Testis (tissue), 3 donors: ENCODE results near the gene SPATC1L. TPM values are rescaled to one million over a fixed set of nuclear protein-coding genes. Genes with fewer than 3 reads are reported as not detected.

Source experiments
- DNase-seq: peaks from one replicate; pipeline ENCODE4 v3.0.0-alpha.2; 2019
- H3K27ac ChIP-seq, 2 donors: fragments of 200-600 bp; sonication (generic); one replicate each; pipeline ENCODE4 v1.5.1; 2019
- H3K27me3 ChIP-seq: fragments of 200-600 bp; sonication (generic); one replicate; pipeline ENCODE4 v1.5.1; 2019
- H3K36me3 ChIP-seq: fragments of 200-600 bp; sonication (generic); one replicate; pipeline ENCODE4 v1.5.1; 2017; ENCODE audit warnings: low read depth; ENCODE audit errors: missing control alignments
- H3K4me1 ChIP-seq: fragments of 200-600 bp; sonication (generic); one replicate; pipeline ENCODE4 v1.5.1; 2019
- H3K4me3 ChIP-seq, 2 donors: fragments of 200-600 bp; sonication (generic); one replicate each; pipeline ENCODE4 v1.5.1; 2017 to 2019
- H3K9me3 ChIP-seq: fragments of 200-600 bp; sonication (generic); one replicate; pipeline ENCODE4 v1.5.1; 2017
- CTCF ChIP-seq, 3 experiments: fragments of 450-650 bp in 2 of 3; fragments of 200-600 bp in 1 of 3; sonication (generic) in 1 of 3; IDR thresholded peaks; one replicate each; pipeline ENCODE4 v1.5.1; 2016 to 2019; ENCODE audit warnings: antibody characterized with exemption in 3 of 3, mild to moderate bottlenecking in 2 of 3, moderate library complexity in 1 of 3
- POLR2A ChIP-seq: fragments of 450-650 bp; IDR thresholded peaks from one replicate; pipeline ENCODE4 v1.6.1; 2017; ENCODE audit warnings: antibody characterized with exemption, mild to moderate bottlenecking, moderate library complexity
- WGBS, 2 donors: methylation state at CpG; one replicate each; pipeline ENCODE4 v1.1.5; 2018; 5-methylcytosine and 5-hydroxymethylcytosine counted together
- intact Hi-C: fragments of 100-400 bp; cut with DNase I; formaldehyde crosslinking; loops from one replicate; pipeline ENCODE4 v1.15.1; 2023; ENCODE audit warnings: low total_unique reads
- polyA plus RNA-seq: library from polyadenylated mRNA; stranded (reverse); fragments of 350-450 nt; fragmentation: Illumina TruSeq; extraction: RNeasy Lipid Tissue Mini Kit (QIAGEN cat#74804); gene quantifications from one replicate; pipeline ENCODE4 v1.2.3, GENCODE V29; 2014; ENCODE audit warnings: low read depth, low replicate concordance; ENCODE audit not compliant: insufficient read depth
- total RNA-seq, 2 donors: library from RNA; depleted of rRNA; stranded (reverse); fragments of >200 nt; gene quantifications; one replicate each; pipeline ENCODE4 v1.2.3, GENCODE V29; 2016

The SPATC1L gene
- total and polyA plus RNA-seq, 3 donors from 2014 or later, result 55.4 to 96.1 (median 75.6) TPM

- no peak overlapping the region for H3K27ac ChIP-seq
- DNase-seq, result peak; percentile 12
- WGBS, 2 donors, result 94 to 96% methylated on average over 13 of the region's 13 CpGs
- no peaks in the 10 kb centered on the region for H3K4me1 ChIP-seq
- H3K36me3 ChIP-seq, result no peaks in the 10 kb centered on the region
- intact Hi-C loops, result no loop called here
- H3K27me3 ChIP-seq, result no peaks in the 10 kb centered on the region
- H3K9me3 ChIP-seq, result no peaks in the 10 kb centered on the region
- TF ChIP-seq CTCF (IDR thresholded peaks at IDR 0.05) (no peak), POLR2A (no peak)
- H3K4me3 ChIP-seq, result no peak overlapping the region
These were observed 36.1 kb upstream of the SPATC1L start for GRCh38 chr21:46220275-46220810.

GRCh38 chr21:46219591-46220239 is 35.5 kb upstream of the SPATC1L start:
- intact Hi-C loops, result no loop called here
- Histone ChIP-seq H3K27me3 (no peaks in the 10 kb centered on the region), H3K4me3 (no peak overlapping the region), H3K27ac (no peak overlapping the region), H3K9me3 (no peaks in the 10 kb centered on the region), H3K4me1 (no peaks in the 10 kb centered on the region), H3K36me3 (no peaks in the 10 kb centered on the region)
- TF ChIP-seq CTCF (IDR thresholded peaks at IDR 0.05) (no peak), POLR2A (no peak)
- peak; percentile 12 for DNase-seq
- 87 to 89% methylated on average over 7 to 13 of the region's 13 CpGs for WGBS, 2 donors

GRCh38 chr21:46218906-46219590 is 34.8 kb upstream of the SPATC1L start:
- Histone ChIP-seq H3K4me3 (no peak overlapping the region), H3K9me3 (no peaks in the 10 kb centered on the region), H3K27ac (no peak overlapping the region), H3K27me3 (no peaks in the 10 kb centered on the region), H3K4me1 (no peaks in the 10 kb centered on the region), H3K36me3 (no peaks in the 10 kb centered on the region)
- DNase-seq, result peak; percentile 9
- TF ChIP-seq CTCF (IDR thresholded peaks at IDR 0.05) (no peak), POLR2A (no peak)
- 93% methylated on average over 16 of the region's 16 CpGs; no CpG with 5 or more reads in 1 of the 2 donors for WGBS, 2 donors
- intact Hi-C loops, result no loop called here

GRCh38 chr21:46217511-46218196 is 33.4 kb upstream of the SPATC1L start:
- H3K27me3 ChIP-seq, result no peaks in the 10 kb centered on the region
- H3K4me1 ChIP-seq, result no peaks in the 10 kb centered on the region
- H3K36me3 ChIP-seq, result no peaks in the 10 kb centered on the region
- H3K4me3 ChIP-seq, result no peak overlapping the region
- DNase-seq, result peak; percentile 7
- no peak for TF ChIP-seq CTCF (IDR thresholded peaks at IDR 0.05)
- no peak for TF ChIP-seq POLR2A
- no peaks in the 10 kb centered on the region for H3K9me3 ChIP-seq
- no peak overlapping the region for H3K27ac ChIP-seq
- intact Hi-C loops, result no loop called here
- WGBS, 2 donors, result 90 to 95% methylated on average over 20 to 22 of the region's 22 CpGs
